ENCODE measurements around the gene GFOD2. TPM values are rescaled to one million over a fixed set of nuclear protein-coding genes. Genes with fewer than 3 reads are reported as not detected.

Gene GFOD2
- total and polyA plus RNA-seq, 8 donors = 7.6 to 87.5 (median 12.9) TPM

- DNase-seq = peak in 1 of 2 donors; percentile 53
- peaks cover 0 to 23% (median 20%) of the 10 kb centered on the region in 4 donors for H3K36me3 ChIP-seq
Measured at GRCh38 chr16:67719778-67720144, 645 bp upstream of the GFOD2 start.

GRCh38 chr16:67718668-67719047 is 458 bp downstream of the GFOD2 start:
- TF ChIP-seq EP300 (IDR thresholded peaks at IDR 0.05) = no peak
- no peak for TF ChIP-seq CTCF (IDR thresholded peaks at IDR 0.05)
- no peak for TF ChIP-seq POLR2A (IDR thresholded peaks at IDR 0.05)
- no peak for TF ChIP-seq POLR2AphosphoS5 (IDR thresholded peaks at IDR 0.05)
- WGBS, 5 donors = 1 to 4% (median 3%) methylated on average over 13 to 14 of the region's 14 CpGs
- Histone ChIP-seq H3K9me3 (no peaks in the 10 kb centered on the region), H3K27ac (peak overlapping the region; percentile 26 to 92 (median 88)), H3K4me1 (peaks cover 14 to 58% (median 36%) of the 10 kb centered on the region in 4 donors), H3K36me3 (peaks cover 0 to 12% (median 10%) of the 10 kb centered on the region in 4 donors), H3K27me3 (no peaks in the 10 kb centered on the region), H3K4me3 (peak overlapping the region; percentile 82 to 95 (median 84))
- intact Hi-C loops (cut with DNase I; ENCODE audit: low total_unique reads) = no loop called here
- no peak for DNase-seq

More at GRCh38 chr16:67719778-67720144, 645 bp upstream of the GFOD2 start:
- H3K4me1 ChIP-seq = peaks cover 14 to 50% (median 36%) of the 10 kb centered on the region in 4 donors
- H3K9me3 ChIP-seq = no peaks in the 10 kb centered on the region
- H3K27ac ChIP-seq = peak overlapping the region; percentile 81 to 92 (median 88)
- TF ChIP-seq POLR2A (IDR thresholded peaks at IDR 0.05) = no peak
- TF ChIP-seq EP300 (IDR thresholded peaks at IDR 0.05) = no peak
- TF ChIP-seq CTCF (IDR thresholded peaks at IDR 0.05) = no peak
- no peak for TF ChIP-seq POLR2AphosphoS5 (IDR thresholded peaks at IDR 0.05)
- H3K27me3 ChIP-seq = no peaks in the 10 kb centered on the region
- H3K4me3 ChIP-seq = peak overlapping the region; percentile 82 to 95 (median 84)
- intact Hi-C loops (cut with DNase I; ENCODE audit: low total_unique reads) = no loop called here
- WGBS, 5 donors = 0 to 9% (median 2%) methylated on average over 4 to 5 of the region's 5 CpGs

- 40 to 74% (median 59%) methylated on average over 2 of the region's 2 CpGs for WGBS, 5 donors
- H3K4me1 ChIP-seq = peaks cover 14 to 63% (median 36%) of the 10 kb centered on the region in 4 donors
- TF ChIP-seq POLR2AphosphoS5 (IDR thresholded peaks at IDR 0.05) = no peak
- TF ChIP-seq POLR2A (IDR thresholded peaks at IDR 0.05) = no peak
- no peak for TF ChIP-seq EP300 (IDR thresholded peaks at IDR 0.05)
- no peak for TF ChIP-seq CTCF (IDR thresholded peaks at IDR 0.05)
- H3K36me3 ChIP-seq = no peaks in the 10 kb centered on the region
- peak in 1 of 2 donors; percentile 62 for DNase-seq
- intact Hi-C loops (cut with DNase I; ENCODE audit: low total_unique reads) = no loop called here
- H3K27ac ChIP-seq = no peak overlapping the region
- H3K9me3 ChIP-seq = no peaks in the 10 kb centered on the region
- H3K27me3 ChIP-seq = no peaks in the 10 kb centered on the region
- no peak overlapping the region for H3K4me3 ChIP-seq
Measured at GRCh38 chr16:67716097-67716496, 3.0 kb downstream of the GFOD2 start.

- no peak for DNase-seq
- H3K4me1 ChIP-seq = peaks cover 8 to 59% (median 29%) of the 10 kb centered on the region in 4 donors
- H3K4me3 ChIP-seq = no peak overlapping the region
- TF ChIP-seq POLR2A (IDR thresholded peaks at IDR 0.05) (no peak), POLR2AphosphoS5 (IDR thresholded peaks at IDR 0.05) (no peak), CTCF (IDR thresholded peaks at IDR 0.05) (no peak), EP300 (IDR thresholded peaks at IDR 0.05) (no peak)
- WGBS, 5 donors = 68 to 92% (median 77%) methylated on average over 1 of the region's 1 CpG
- no peaks in the 10 kb centered on the region for H3K9me3 ChIP-seq
- H3K36me3 ChIP-seq = no peaks in the 10 kb centered on the region
- intact Hi-C loops (cut with DNase I; ENCODE audit: low total_unique reads) = no loop called here
- H3K27ac ChIP-seq = no peak overlapping the region
- no peaks in the 10 kb centered on the region for H3K27me3 ChIP-seq
Measured at GRCh38 chr16:67714522-67714921, 4.6 kb downstream of the GFOD2 start.
